ENCODE measurements around the gene CCDC154. TPM values are rescaled to one million over a fixed set of nuclear protein-coding genes. Genes with fewer than 3 reads are reported as not detected.

CCDC154 gene
- total RNA-seq, 2 experiments from 2014 or later = 0.70 to 1.6 TPM

GRCh38 chr16:1387331-1387730 is 57.0 kb downstream of the CCDC154 start:
- no peaks in the 10 kb centered on the region for H3K27me3 Mint-ChIP-seq
- H3K4me3 Mint-ChIP-seq = no peak overlapping the region
- H3K36me3 Mint-ChIP-seq (ENCODE audit: low read depth) = peaks cover 9% of the 10 kb centered on the region
- no peaks in the 10 kb centered on the region for H3K4me1 Mint-ChIP-seq
- ATAC-seq (no peak), DNase-seq (no peak)
- intact Hi-C loops (cut with DNase I, micrococcal nuclease) = no loop called here
- no peak overlapping the region for H3K27ac Mint-ChIP-seq
- H3K9me3 Mint-ChIP-seq (ENCODE audit: low read depth) = no peaks in the 10 kb centered on the region
- ChIA-PET CTCF (no interaction called here), POLR2A (no interaction called here)

DNA sequence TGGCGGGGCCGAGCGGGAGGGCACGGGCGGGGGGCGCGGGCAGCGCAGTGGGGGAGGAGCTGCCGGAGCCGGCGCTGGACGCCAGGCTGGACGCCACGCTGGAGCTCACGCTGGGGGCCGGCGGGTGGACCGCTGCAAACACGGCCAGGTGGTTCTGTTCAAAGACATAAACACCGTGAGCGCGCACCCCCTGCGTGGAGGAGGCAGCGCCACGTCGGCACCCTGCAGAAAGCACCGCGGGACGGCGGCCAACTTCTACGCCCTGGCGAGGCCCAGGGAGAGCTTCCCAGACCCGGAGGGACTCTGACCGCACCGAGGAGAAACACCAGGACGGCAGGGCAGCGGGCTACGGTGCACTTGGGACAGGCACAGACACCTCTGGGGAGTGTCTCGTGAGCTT is 59.1 kb downstream of the CCDC154 start:
- H3K4me3 Mint-ChIP-seq = no peak overlapping the region
- intact Hi-C loops (cut with DNase I, micrococcal nuclease) = no loop called here
- H3K36me3 Mint-ChIP-seq (ENCODE audit: low read depth) = peaks cover 10% of the 10 kb centered on the region
- no peaks in the 10 kb centered on the region for H3K9me3 Mint-ChIP-seq (ENCODE audit: low read depth)
- H3K27ac Mint-ChIP-seq = no peak overlapping the region
- CTCF ChIA-PET = no interaction called here
- H3K4me1 Mint-ChIP-seq = peaks cover 1% of the 10 kb centered on the region
- DNase-seq = no peak
- no peak for ATAC-seq
- H3K27me3 Mint-ChIP-seq = no peaks in the 10 kb centered on the region
- POLR2A ChIA-PET = no interaction called here

Other genes starting within 250 kb of the CCDC154 start
- gene TPSG1, start 219.3 kb downstream of the CCDC154 start, total RNA-seq = not detected
- not detected for gene TPSB2, start 214.4 kb downstream of the CCDC154 start, total RNA-seq
- gene TPSAB1, start 203.9 kb downstream of the CCDC154 start, total RNA-seq = not detected
- gene TPSD1, start 188.5 kb downstream of the CCDC154 start, total RNA-seq = not detected
- gene UBE2I, start 134.9 kb downstream of the CCDC154 start, total RNA-seq = 100 to 1,000 TPM; 251 to 358 TPM
- 1 to 10 TPM in 1 of 2 experiments, under 1 TPM in 1; 0.57 to 1.0 TPM for gene BAIAP3, start 110.9 kb downstream of the CCDC154 start, total RNA-seq
- gene TSR3, start 92.7 kb downstream of the CCDC154 start, total RNA-seq = 10 to 100 TPM; 37.6 to 58.7 TPM
- gene GNPTG, start 92.6 kb downstream of the CCDC154 start, total RNA-seq = 10 to 100 TPM; 16.3 to 17.4 TPM
- 10 to 100 TPM; 31.3 to 32.8 TPM for gene UNKL, start 29.9 kb downstream of the CCDC154 start, total RNA-seq
- gene UQCC4, start 23.8 kb downstream of the CCDC154 start, total RNA-seq = 10 to 100 TPM; 11.9 to 15.5 TPM
- not detected for gene PERCC1, start 13.5 kb downstream of the CCDC154 start, total RNA-seq
- 10 to 100 TPM; 29.9 to 33.7 TPM for gene CLCN7, start 30.5 kb upstream of the CCDC154 start, total RNA-seq
- not detected for gene PTX4, start 44.4 kb upstream of the CCDC154 start, total RNA-seq
- 10 to 100 TPM; 48.1 to 60.0 TPM for gene TELO2, start 48.8 kb upstream of the CCDC154 start, total RNA-seq
- 10 to 100 TPM; 12.6 to 17.5 TPM for gene TMEM204, start 89.1 kb upstream of the CCDC154 start, total RNA-seq
- 10 to 100 TPM in 1 of 2 experiments, 1 to 10 TPM in 1; 9.8 to 11.0 TPM for gene IFT140, start 167.5 kb upstream of the CCDC154 start, total RNA-seq
- gene CRAMP1, start 167.8 kb upstream of the CCDC154 start, total RNA-seq = 10 to 100 TPM; 14.1 to 15.0 TPM
- 100 to 1,000 TPM in 1 of 2 experiments, 10 to 100 TPM in 1; 77.1 to 111 TPM for gene JPT2, start 233.7 kb upstream of the CCDC154 start, total RNA-seq

Data from activated CD4-positive, alpha-beta T cell treated with anti-CD3 and anti-CD28 coated beads for 36 hours (primary cell).